ENCODE measurements around the gene TRIM45.

TRIM45 gene

GRCh38 chr1:117101334-117101733 is 20.2 kb downstream of the TRIM45 start:
- DNase-seq (ENCODE audit: low spot score), result no peak

DNA sequence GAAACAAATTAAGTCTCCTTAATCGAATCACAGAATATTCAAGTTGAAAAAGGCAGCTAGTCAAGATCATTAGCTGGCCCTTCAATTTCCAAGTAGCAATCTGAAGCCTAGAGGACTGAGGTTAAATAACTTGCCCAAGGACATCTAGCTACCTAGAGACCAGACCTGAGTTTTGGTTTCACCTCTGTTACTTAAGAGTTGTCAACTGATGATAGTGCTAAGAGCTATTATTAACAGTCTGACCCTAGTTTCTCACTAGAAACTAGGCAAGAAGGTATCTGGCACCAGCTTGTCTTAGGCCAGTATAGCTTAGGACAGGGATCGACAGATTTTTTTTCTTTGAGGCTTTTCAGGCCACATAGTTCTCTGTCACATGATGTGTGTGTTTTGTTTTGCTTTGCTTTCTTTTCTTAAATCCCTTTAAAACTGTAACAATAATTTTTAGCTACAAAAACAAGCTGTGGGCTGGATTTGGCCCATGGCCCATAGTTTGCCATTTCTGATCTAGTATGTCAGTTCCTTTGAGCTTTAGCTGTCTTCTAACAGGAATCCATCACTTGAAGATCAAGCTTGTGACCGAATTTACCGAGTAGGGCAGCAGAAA is 23.2 kb downstream of the TRIM45 start:
- no peak for DNase-seq (ENCODE audit: low spot score)

GRCh38 chr1:117097443-117097842 is 24.1 kb downstream of the TRIM45 start:
- DNase-seq (ENCODE audit: low spot score), result no peak

DNA sequence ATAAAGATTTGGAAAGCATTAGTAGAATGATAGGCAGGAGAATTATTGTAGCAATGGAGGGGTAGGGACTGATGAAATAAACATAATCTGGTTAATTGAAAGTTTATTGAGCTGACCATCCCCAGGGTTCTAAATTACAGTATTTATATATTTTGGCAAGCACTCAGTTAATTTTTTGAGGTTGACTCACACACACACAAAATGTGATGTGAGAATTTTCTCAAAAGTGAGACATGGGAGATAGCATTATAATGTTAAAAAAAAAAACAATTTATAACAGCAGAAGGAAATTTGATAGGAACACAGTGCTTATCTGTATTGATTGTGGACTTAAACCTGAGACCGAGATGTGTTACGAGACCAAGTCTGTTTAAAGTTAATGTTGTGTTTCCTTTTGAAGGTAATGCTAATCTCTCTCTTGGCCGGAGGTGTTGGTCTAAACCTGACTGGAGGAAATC is 24.6 kb downstream of the TRIM45 start:
- DNase-seq (ENCODE audit: low spot score), result no peak

DNA sequence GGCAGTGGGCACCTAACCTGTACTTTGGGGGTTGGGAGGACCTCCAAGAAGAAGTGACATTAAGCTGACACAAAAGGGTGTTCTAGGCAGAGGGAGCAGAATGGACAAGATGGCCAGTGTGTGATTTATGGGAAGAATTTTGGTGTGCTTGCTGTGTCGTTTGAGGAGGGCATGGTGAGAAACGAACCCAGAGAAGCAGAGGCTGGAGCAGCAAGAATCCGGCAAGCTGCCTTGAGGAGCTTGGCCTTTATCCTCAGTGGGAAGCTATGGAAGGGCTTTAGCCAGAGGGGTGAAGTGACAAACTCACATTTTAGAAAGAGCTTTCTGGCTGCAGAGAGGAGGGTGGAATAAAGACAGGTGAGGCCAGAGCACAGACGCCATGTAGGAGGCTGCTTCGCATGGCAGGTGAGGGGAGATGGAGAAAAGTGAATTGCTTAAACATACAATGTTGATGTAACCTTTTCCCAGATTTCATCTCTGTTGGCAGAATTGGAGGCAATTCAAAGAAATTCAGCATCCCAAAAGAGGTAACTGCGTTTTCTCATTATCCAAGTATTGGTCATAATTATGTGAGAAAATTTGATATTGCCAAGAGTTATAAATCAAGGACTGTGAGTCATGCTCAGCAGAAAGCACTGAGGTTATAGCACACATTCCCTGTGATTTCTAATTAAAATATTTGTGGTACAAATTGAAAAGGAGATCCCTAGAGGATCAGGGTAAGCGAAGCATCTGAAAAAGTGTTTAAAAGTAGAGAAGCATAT is 26.5 kb downstream of the TRIM45 start:
- no peak for DNase-seq (ENCODE audit: low spot score)

DNA sequence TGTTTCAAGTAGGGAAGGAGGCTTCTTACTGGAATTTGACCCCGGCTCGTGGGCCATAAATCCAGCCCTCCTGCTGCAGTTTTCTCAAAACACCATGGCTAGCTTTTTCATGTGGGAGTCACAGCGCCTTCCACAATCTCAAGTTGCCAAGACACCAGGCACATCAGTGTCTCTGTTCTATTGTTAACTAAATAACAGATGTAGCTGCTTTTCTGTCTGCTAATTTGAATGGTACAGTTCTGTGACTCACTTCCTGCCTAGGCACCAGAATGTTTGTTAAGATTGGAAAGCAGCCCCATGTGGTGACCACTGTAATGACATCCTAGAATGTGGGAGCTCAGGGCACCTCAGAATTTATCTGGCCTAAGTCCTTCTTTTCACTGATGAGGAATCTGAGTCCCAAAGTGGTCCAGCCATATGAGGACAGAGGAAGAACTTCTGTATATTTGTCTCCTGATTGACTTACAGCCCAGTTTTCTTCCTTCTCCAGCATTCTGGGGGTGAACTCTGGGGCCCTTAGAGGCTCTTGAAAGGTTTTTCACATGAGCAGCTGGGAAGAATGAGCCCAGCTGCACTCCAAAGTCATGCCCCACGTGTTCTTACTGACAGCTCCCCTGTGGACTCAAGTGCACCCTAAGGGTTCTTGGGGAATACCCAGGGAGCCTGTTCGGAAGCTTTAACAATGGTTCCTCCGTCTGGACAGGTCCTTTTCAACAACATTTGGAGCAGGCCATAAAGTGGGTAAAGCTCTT is 27.5 kb downstream of the TRIM45 start:
- peak; percentile 66 for DNase-seq (ENCODE audit: low spot score)

DNA sequence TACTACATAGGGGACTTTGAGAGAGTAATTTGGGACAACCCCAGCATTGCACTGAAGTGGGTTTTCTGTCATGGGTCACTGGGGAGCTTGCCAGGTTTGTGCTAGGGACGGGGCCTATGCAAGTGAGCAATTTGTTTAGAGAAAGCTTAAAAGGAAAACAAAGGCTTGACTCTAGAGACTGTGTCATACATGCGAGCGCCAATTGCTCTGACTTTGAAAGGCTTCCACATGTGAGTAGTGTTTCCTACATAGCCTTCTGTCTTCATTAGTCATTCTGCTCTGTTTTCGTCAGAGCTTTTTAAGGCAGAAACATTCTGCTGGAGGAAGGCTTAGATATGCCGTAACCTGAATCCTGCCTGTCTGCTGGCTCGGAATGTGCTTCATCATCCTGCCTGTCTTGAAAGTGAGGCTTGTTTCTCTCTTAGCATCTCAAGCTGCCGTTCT is 28.4 kb downstream of the TRIM45 start:
- DNase-seq (ENCODE audit: low spot score), result peak; percentile 50

- DNase-seq (ENCODE audit: low spot score), result no peak
Observed at GRCh38 chr1:117092594-117092993, 29.0 kb downstream of the TRIM45 start.

DNA sequence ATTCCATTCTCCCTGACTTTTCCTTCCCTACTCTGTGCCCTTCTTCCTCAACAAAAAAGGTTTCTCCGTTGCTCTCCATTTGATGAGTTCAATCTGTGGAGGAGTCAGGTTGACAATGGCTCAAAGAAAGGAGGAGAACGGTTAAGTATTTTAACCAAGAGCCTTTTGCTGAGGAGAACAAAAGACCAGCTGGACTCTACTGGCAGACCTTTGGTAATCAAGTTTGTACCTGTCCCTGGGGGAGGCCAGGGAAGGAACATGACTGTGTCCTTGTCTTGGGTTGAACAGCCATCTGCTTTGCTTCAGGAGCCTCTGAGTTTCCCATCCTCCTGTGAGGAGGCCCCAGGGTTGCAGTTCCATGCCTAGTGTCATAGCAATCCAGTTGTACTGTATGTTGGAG is 31.6 kb downstream of the TRIM45 start:
- DNase-seq (ENCODE audit: low spot score), result no peak

- no peak for DNase-seq (ENCODE audit: low spot score)
Observed at GRCh38 chr1:117087686-117088085, 33.9 kb downstream of the TRIM45 start.

GRCh38 chr1:117084231-117084630 is 37.3 kb downstream of the TRIM45 start:
- no peak for DNase-seq (ENCODE audit: low spot score)

DNA sequence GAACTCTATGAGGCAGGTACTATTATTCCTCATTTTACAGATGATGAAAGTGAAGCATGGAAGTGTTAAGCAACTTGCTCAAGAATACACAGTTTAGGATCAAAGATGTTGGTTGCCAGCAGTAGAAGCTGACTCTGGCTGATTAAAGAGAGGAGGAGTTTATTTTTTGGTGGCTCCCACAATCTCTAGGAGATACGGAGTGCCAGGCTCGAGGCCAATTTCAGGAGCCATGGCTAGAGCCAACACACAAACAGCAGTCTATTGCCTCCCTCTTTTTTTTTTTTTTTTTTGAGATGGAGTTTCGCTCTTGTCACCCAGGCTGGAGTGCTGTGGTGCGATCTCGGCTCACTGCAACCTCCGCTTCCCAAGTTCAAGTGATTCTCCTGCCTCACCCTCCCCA is 41.8 kb downstream of the TRIM45 start:
- DNase-seq (ENCODE audit: low spot score), result no peak

GRCh38 chr1:117077267-117077666 is 44.3 kb downstream of the TRIM45 start:
- DNase-seq (ENCODE audit: low spot score), result peak; percentile 98

DNA sequence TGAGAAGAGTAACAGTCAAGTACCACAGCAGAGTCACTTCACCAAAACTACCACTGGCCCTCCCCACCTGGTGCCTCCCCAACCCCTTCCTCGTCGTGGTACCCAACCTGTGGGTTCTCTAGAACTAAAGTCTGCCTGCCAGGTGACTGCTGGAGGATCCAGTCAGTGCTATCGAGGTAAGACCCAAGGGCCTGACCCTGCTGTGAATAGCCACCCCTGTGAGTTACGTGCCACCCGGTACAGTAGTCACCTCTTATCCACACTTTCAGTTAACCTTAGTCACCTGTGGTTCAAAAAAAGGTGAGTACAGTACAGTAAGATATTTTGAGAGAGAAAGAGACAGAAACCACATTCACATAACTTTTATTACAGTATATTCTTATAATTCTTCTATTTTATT is 44.9 kb downstream of the TRIM45 start:
- no peak for DNase-seq (ENCODE audit: low spot score)

- no peak for DNase-seq (ENCODE audit: low spot score)
Observed at GRCh38 chr1:117070124-117070523, 51.4 kb downstream of the TRIM45 start.

GRCh38 chr1:117069220-117069844 is 52.2 kb downstream of the TRIM45 start:
- DNase-seq (ENCODE audit: low spot score), result no peak

GRCh38 chr1:117068580-117068979 is 53.0 kb downstream of the TRIM45 start:
- no peak for DNase-seq (ENCODE audit: low spot score)

DNA sequence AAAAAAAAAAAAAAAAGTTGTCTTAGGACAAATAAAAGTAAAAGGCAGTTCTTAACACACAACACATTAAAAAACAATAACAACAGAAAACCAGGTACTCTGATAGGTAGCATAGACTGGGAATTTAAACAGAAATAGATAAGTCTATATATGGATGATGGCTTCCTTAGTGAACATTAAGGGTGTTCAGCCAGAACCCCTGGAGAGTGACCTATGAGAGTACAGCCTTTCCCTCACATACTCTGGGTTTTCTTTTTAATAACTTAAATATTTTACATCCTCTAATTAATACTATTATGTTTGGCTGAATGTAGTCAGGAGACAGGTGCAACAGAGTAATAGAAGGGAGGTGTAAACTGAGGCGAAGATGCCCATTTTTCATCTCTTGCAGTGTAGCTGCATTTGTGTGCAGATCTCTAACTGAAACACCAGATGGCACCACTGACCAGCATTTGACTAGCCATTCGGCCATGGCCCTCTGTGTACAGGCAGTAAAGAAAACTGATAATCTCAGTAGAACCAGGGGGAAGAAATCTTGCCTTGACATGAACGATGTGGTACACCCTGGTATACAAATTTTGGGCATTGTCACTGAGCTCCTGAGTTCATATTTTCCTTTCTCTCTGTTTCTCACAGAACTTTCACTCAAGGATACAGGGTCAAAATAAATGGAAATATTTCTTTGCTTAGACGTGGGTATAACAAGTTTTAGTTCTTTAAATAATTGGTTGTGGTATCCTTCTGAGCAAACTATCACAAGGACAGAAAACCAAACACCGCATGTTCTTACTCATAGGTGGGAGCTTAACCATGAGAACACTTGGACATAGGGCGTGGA is 53.8 kb downstream of the TRIM45 start:
- DNase-seq (ENCODE audit: low spot score), result peak; percentile 67

DNA sequence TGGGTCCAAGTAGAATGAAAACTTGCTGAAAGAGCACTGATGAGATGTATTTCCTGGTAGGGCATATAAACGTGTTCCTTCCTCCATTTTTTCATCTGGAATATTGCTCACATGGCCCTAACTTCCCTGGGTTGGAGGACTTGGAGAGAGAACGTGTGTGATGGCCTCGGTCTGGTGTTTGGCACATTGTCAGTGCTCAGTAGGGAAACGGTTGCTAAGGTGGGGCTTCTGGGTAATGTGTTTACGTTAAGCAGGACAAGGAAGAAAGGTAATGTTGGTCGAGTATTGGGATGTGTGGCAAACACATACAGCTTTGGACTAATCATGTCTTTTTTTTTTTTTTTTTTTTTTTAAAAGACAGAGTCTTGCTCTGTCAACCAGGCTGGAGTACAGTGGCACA is 55.2 kb downstream of the TRIM45 start:
- DNase-seq (ENCODE audit: low spot score), result no peak

GRCh38 chr1:117061986-117062415 is 59.5 kb downstream of the TRIM45 start:
- peak; percentile 70 for DNase-seq (ENCODE audit: low spot score)
